Measurements from ENCODE around the gene PLAC8L1.

PLAC8L1 gene

GRCh38 chr5:146078566-146078965 is 26.8 kb downstream of the PLAC8L1 start:
- no peak overlapping the region for H3K27ac ChIP-seq (ENCODE audit: low read depth, low read length)
- H3K4me2 ChIP-seq (ENCODE audit: low read length): no peak overlapping the region
- TF ChIP-seq CTCF (IDR thresholded peaks at IDR 0.05; ENCODE audit: low read depth, low read length, poor library complexity, severe bottlenecking) (no peak), EZH2phosphoT487 (IDR thresholded peaks at IDR 0.05; ENCODE audit: borderline replicate concordance, low read length) (no peak)
- no peaks in the 10 kb centered on the region for H3K9me2 ChIP-seq (replicated peaks; ENCODE audit: control insufficient read depth, low read length)
- no peak overlapping the region for H3K4me3 ChIP-seq (ENCODE audit: low read length)
- H3F3A ChIP-seq (ENCODE audit: control insufficient read depth, insufficient read depth): no peaks in the 10 kb centered on the region
- no peaks in the 10 kb centered on the region for H3K36me3 ChIP-seq (ENCODE audit: control insufficient read depth, low read length)
- H3K4me1 ChIP-seq (ENCODE audit: control insufficient read depth, low read length): peaks cover 5% of the 10 kb centered on the region; the same call in 1 of the 2 replicates
- H4K20me1 ChIP-seq (ENCODE audit: control insufficient read depth, insufficient read depth, low read depth, low read length): no peaks in the 10 kb centered on the region
- peaks cover 10% of the 10 kb centered on the region for H3K27me3 ChIP-seq (ENCODE audit: control insufficient read depth, low read length)
- H3K79me2 ChIP-seq (ENCODE audit: control insufficient read depth, low read length): no peaks in the 10 kb centered on the region
- no peaks in the 10 kb centered on the region for H3K9me3 ChIP-seq (ENCODE audit: control insufficient read depth, insufficient read depth, low read length)

GRCh38 chr5:146076455-146076854 is 28.9 kb downstream of the PLAC8L1 start:
- H3K27ac ChIP-seq (ENCODE audit: low read depth, low read length): no peak overlapping the region
- H4K20me1 ChIP-seq (ENCODE audit: control insufficient read depth, insufficient read depth, low read depth, low read length): no peaks in the 10 kb centered on the region
- TF ChIP-seq EZH2phosphoT487 (IDR thresholded peaks at IDR 0.05; ENCODE audit: borderline replicate concordance, low read length) (no peak), CTCF (IDR thresholded peaks at IDR 0.05; ENCODE audit: low read depth, low read length, poor library complexity, severe bottlenecking) (no peak)
- no peaks in the 10 kb centered on the region for H3F3A ChIP-seq (ENCODE audit: control insufficient read depth, insufficient read depth)
- H3K9me2 ChIP-seq (replicated peaks; ENCODE audit: control insufficient read depth, low read length): no peaks in the 10 kb centered on the region
- no peaks in the 10 kb centered on the region for H3K9me3 ChIP-seq (ENCODE audit: control insufficient read depth, insufficient read depth, low read length)
- H3K36me3 ChIP-seq (ENCODE audit: control insufficient read depth, low read length): no peaks in the 10 kb centered on the region
- H3K79me2 ChIP-seq (ENCODE audit: control insufficient read depth, low read length): no peaks in the 10 kb centered on the region
- peaks cover 15% of the 10 kb centered on the region for H3K27me3 ChIP-seq (ENCODE audit: control insufficient read depth, low read length)
- H3K4me2 ChIP-seq (ENCODE audit: low read length): no peak overlapping the region
- no peak overlapping the region for H3K4me3 ChIP-seq (ENCODE audit: low read length)
- H3K4me1 ChIP-seq (ENCODE audit: control insufficient read depth, low read length): peaks cover 5% of the 10 kb centered on the region; the same call in 1 of the 2 replicates

GRCh38 chr5:146076028-146076427 is 29.3 kb downstream of the PLAC8L1 start:
- Histone ChIP-seq H3K9me3 (ENCODE audit: control insufficient read depth, insufficient read depth, low read length) (no peaks in the 10 kb centered on the region), H4K20me1 (ENCODE audit: control insufficient read depth, insufficient read depth, low read depth, low read length) (no peaks in the 10 kb centered on the region), H3K27me3 (ENCODE audit: control insufficient read depth, low read length) (peaks cover 15% of the 10 kb centered on the region), H3K79me2 (ENCODE audit: control insufficient read depth, low read length) (no peaks in the 10 kb centered on the region), H3K4me2 (ENCODE audit: low read length) (no peak overlapping the region), H3K4me1 (ENCODE audit: control insufficient read depth, low read length) (peaks cover 5% of the 10 kb centered on the region; the same call in 1 of the 2 replicates), H3K4me3 (ENCODE audit: low read length) (no peak overlapping the region), H3K27ac (ENCODE audit: low read depth, low read length) (no peak overlapping the region), H3K36me3 (ENCODE audit: control insufficient read depth, low read length) (no peaks in the 10 kb centered on the region), H3F3A (ENCODE audit: control insufficient read depth, insufficient read depth) (no peaks in the 10 kb centered on the region), H3K9me2 (replicated peaks; ENCODE audit: control insufficient read depth, low read length) (no peaks in the 10 kb centered on the region)
- TF ChIP-seq CTCF (IDR thresholded peaks at IDR 0.05; ENCODE audit: low read depth, low read length, poor library complexity, severe bottlenecking) (no peak), EZH2phosphoT487 (IDR thresholded peaks at IDR 0.05; ENCODE audit: borderline replicate concordance, low read length) (no peak)

All from DOHH2 (cell line).